HT-29 (cell line): Measurements from ENCODE around the gene HELQ. TPM values are rescaled to one million over a fixed set of nuclear protein-coding genes. Genes with fewer than 3 reads are reported as not detected.
"Not testable (repeated sequence)": the region's sequence is repeated elsewhere in the genome, so short reads cannot be mapped to it uniquely, and the experiment has no call there.

Experiments used
- DNase-seq: peaks from one replicate; pipeline ENCODE4 v3.0.0-alpha.2; 2015; ENCODE audit warnings: low spot score
- total RNA-seq: library from RNA; depleted of rRNA; stranded (reverse); fragments of >200 nt; shearing (Covaris generic); gene quantifications from 2 replicates; pipeline ENCODE4 v1.2.3, GENCODE V29; 2014

Gene HELQ
- total RNA-seq, 1 experiment from 2014 or later, result 10.4 TPM

DNA sequence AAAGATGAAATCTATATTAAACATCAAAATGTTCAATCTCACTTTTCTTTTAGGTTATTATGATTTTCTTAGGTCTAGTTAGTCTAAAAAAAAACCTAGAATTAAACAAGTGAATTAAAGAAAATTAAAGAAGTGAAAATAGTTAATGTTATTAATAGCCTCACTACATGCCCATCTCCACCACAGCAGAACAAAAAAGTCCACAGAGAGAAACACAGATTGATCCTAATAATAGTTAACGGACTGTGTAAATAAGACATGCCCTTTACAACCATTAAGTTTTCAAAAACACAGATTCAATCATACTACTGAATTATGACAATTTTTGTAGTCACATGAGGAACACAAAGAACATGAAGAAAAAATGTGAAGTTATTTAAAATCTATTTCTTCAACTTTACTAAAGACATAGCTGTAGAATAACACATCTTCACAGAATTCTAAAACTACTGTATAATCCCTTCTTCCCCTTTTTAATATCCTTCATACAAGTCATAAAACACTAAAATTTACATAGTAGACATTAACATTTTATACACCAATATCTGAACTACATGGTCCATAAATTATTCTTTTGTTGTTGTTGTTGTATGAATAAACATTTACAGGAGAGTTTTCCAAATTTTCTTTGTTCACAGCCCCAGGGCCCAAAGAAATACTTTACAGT lies 15.3 kb downstream of the HELQ start:
- no peak for DNase-seq

- DNase-seq, result no peak
Measured at GRCh38 chr4:83438719-83439118, 16.9 kb downstream of the HELQ start.

DNA sequence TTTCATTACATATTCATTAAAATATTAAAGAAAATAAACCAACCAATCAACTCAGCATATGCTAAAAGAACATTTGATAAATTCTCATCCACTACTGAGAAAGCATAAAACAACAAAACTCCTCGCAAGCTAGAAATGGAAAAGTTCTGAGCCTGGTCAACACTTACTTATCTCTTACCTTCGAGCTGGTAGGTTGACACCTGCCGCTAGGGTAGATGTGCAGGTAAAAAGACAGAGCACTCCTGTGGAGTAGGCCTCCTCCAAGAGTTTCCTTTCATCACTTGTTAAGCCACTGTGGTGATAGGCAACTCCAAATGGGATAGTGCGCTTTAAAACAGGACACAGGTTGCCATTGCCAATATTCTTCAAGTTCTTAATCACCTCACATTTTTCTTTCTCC lies 18.9 kb downstream of the HELQ start:
- DNase-seq, result no peak

- DNase-seq, result no peak
Measured at GRCh38 chr4:83431200-83431599, 24.4 kb downstream of the HELQ start.

DNA sequence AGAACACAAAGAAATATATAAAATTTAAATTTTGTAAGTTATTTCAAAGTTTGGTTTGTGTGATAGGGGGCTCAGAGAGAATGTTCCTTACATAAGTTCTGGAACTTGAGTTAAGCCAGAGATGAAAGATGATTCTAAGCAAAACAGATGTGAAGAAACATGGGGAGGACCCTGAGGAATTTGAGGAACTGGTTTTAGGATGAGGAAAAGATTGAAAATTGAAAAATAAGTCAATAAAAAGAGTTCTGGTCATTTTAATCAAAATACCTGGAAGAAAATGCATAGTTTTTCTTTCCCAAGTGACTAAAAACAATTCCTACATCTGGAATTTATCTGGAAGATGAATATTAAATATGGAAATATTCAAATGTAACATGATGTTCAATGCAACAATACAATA lies 37.4 kb downstream of the HELQ start:
- DNase-seq, result no peak

GRCh38 chr4:83417566-83417965 lies 38.1 kb downstream of the HELQ start:
- DNase-seq, result peak; percentile 23

GRCh38 chr4:83413676-83414075 lies 41.9 kb downstream of the HELQ start:
- no peak for DNase-seq

DNA sequence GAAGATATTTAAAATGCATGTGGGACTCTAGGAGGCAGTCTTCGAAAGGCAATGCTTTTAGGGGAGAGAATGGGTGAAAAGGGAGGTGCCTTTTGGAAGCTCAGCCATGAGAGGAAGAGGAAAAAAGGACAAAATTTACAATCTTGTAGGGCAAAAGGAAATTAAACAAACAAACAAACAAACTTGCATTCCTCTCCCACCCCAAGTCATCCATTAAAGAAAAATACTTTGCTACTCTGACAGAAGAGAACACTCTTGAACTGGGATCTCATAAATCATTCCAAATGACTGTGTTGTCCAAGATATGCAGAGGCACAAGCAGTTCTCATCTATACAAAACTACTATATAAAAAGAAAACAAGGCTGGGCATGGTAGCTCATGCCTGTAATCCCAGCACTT lies 46.7 kb downstream of the HELQ start:
- DNase-seq, result no peak

- DNase-seq, result no peak
Measured at GRCh38 chr4:83405844-83406816, 49.5 kb downstream of the HELQ start.

DNA sequence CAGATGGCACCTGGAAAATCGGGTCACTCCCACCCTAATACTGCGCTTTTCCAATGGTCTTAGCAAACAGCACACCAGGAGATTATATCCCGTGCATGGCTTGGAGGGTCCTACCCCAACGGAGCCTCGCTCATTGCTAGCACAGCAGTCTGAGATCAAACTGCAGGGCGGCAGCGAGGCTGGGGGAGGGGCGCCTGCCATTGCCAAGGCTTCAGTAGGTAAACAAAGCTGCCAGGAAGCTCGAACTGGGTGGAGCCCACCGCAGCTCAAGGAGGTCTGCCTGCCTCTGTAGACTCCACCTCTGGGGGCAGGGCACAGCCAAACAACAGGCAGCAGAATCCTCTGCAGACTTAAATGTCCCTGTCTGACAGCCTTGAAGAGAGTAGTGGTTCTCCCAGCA lies 57.5 kb downstream of the HELQ start:
- DNase-seq, result not testable (repeated sequence)

DNA sequence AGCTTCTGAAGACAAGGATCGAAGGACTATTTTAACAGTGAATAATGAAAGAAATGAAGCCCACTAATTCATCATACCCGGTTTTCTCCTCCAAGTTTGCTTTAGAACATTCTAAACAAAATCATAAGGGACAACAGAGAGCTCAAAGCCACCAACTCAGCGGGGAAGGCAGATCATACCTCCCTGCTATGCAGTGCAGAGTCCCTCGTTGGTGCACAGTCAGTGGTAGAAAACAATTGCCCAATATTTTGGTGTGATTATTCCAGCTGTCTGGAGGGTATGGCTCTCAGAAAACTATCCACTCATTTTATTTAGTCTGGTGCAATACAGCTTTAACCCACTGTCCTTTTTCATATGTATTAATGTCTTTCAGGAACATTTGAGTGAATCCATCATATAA lies 61.7 kb downstream of the HELQ start:
- DNase-seq, result no peak

GRCh38 chr4:83392562-83392961 lies 63.1 kb downstream of the HELQ start:
- DNase-seq, result no peak

DNA sequence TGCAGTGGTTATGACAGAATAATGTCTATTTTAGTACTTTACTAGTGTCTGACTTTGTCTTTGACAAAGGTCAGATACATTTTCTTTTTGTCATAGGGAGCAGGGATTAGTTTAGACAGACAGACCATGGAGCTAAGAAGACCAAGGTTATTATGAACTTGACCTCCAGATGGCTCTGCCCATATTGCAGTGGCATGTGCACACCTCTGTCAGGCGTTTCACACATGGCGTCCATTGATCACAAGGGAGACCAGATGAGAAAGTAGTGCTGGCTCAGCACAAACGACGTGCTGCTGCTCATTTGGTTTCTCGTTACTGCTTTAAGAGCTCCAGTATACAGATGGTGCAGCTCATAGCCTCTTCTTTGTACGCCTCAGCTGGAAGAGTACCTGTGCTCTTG lies 64.7 kb downstream of the HELQ start:
- DNase-seq, result no peak

DNA sequence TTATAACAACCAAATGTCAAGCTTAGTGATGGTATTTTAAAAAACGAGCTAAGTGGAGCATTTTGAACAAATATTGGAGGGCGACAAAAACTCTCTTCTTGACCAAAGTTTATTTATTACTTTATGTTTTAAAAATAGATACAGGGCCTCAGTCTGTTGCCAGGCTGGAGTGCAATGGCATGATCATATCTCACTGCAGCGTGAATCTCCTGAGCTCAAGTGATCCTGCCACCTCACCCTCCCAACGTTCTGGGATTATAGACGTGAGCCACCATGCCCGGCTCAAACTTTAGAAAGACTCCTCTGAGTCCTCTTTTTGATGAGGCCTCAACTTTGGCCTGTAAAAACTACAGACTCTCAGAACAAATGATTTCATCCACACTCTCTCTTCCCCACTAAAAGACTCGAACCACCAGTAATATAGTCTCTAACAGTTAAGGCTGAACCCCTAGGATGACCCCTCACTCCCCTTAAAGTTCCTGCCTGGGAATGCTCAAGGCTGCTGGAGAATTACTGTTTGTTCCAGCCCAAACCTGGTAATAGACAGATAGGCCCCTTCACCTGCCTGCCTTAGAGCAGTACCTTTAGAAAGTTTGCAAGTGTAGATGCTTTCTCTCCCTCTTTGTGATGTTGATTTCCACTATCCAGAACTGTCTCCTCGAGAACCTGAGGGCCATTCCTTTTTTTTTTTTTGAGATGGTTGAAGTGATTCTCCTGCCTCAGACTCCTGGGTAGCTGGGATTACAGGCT lies 65.7 kb downstream of the HELQ start:
- DNase-seq, result no peak

- DNase-seq, result no peak
Measured at GRCh38 chr4:83389037-83389720, 66.4 kb downstream of the HELQ start.

GRCh38 chr4:83388313-83388676 lies 67.3 kb downstream of the HELQ start:
- DNase-seq, result no peak

DNA sequence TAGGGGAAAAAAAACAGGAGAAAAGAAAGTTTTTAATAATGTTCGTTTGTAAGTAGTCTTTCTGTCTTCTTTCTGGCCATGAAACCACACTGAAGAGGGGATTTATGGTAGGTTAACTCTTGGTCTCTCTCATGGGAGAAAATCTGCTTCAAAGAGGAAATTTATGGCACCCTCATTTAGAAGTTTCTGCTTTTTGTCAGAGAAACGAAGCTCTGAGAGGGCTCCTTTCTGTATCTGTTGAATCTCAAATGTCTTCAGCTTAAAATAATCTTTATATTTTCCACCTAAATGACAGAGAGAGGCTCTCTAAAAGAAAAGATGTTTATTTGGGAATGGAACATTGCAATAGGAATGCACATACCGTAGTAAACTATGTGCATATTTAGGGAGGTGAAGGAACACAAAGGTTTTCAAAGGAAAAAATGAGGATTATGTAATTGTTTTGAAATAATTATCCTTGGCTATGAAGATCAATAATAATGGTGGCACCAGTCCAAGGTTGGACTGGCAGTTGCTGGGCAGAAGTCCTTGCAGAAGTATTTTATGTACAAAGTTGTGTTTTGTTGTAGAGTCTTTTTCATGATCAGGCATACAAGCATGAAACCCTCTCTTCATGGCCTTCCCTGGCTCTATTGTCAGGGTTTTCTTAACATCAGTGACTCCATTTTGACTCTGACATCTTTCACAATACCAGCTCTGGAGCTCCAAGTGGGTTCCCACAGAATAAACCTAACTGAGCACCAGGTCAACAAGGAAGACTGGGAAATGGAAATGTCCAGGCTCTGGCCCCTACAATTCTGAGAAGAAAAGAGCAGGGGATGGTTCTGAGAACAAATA lies 67.9 kb downstream of the HELQ start:
- no peak for DNase-seq

GRCh38 chr4:83387012-83387411 lies 68.6 kb downstream of the HELQ start:
- DNase-seq, result no peak

DNA sequence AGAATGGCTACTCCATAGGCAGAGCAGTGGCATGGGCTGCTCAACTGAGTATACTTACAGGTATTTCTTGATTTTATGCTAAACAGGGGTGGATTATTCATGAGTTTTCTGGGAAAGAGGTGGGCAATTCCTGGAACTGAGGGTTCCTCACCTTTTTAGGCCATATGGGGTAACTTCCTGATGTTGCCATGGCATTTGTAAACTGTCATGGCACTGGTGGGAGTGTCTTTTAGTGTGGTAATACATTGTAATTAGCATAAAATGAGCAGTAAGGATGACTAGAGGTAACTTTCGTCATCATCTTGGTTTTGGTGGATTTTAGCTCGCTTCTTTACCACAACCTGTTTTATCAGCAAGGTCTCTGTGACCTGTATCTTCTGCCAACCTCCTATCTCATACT lies 72.8 kb downstream of the HELQ start:
- no peak for DNase-seq

DNA sequence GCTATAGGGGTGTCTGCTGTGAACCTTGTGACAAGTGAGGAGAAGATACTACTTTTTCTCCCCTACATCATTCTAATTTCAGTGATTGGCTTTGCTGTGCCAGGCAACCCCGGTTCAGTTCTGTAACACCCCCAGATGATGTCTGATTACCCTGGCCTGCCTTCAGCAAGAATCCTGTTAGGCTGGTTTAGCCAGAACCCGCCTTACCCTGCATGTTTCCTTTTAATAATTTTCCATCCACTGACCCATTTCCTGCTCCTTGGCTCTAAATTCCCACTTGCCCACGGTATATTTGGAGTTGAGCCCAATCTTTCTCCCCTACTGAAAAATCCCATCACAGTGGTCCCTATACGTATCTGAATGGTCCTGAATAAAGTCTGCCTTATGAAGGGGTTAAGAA lies 74.5 kb downstream of the HELQ start:
- peak; percentile 44 for DNase-seq

DNA sequence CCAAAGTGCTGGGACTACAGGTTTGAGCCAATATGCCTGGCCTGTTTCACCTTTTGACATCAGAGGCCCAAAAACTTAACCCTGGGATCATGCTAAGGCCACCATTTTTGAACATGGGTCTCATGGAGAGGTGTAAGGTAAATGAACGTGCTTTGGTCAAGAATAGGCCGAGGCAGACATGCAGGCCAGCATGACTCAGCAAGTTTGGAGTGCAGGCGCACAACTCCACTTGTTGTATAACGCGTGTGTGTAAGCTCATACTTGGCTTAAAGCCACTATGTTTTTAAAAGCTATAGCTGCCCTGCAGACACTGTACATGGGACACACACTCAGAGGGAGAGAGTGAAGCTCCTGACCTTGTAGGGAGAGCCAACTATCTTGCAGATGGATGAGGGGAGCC lies 77.2 kb downstream of the HELQ start:
- DNase-seq, result no peak
